Thoracic aorta (tissue), 2 donors: ENCODE data around the gene ITGA8. TPM values are rescaled to one million over a fixed set of nuclear protein-coding genes. Genes with fewer than 3 reads are reported as not detected.

Source experiments
- ATAC-seq: fragments of 150-250 bp; one replicate; pipeline ENCODE4 v1.8.0; 2017; ENCODE audit warnings: low read depth; ENCODE audit not compliant: insufficient number of reproducible peaks, low FRiP score
- DNase-seq: peaks from one replicate; pipeline ENCODE4 v3.0.0-alpha.2; 2020; ENCODE audit warnings: low spot score
- H3K27ac ChIP-seq, 2 donors: fragments of 200-600 bp; sonication (generic); 1 replicate in 1 of 2; 2 replicates in 1 of 2; pipeline ENCODE4 v1.5.1; 2016; ENCODE audit warnings: mild to moderate bottlenecking in 2 of 2, moderate library complexity in 2 of 2
- H3K27me3 ChIP-seq: fragments of 200-600 bp; sonication (generic); replicated peaks from 2 replicates; pipeline ENCODE4 v1.6.0; 2016; ENCODE audit warnings: mild to moderate bottlenecking; ENCODE audit not compliant: insufficient read depth
- H3K36me3 ChIP-seq: fragments of 200-600 bp; sonication (generic); one replicate; pipeline ENCODE4 v1.5.1; 2016
- H3K4me1 ChIP-seq, 2 donors: fragments of 200-600 bp; sonication (generic); 1 replicate in 1 of 2; 2 replicates in 1 of 2; pipeline versions ENCODE4 v1.5.1 to v1.6.0; 2016; ENCODE audit warnings: low read depth in 2 of 2, mild to moderate bottlenecking in 1 of 2; ENCODE audit not compliant: control insufficient read depth in 1 of 2
- H3K4me3 ChIP-seq: fragments of 200-600 bp; sonication (generic); 2 replicates; pipeline ENCODE4 v1.5.1; 2016; ENCODE audit warnings: mild to moderate bottlenecking
- H3K9me3 ChIP-seq: fragments of 200-600 bp; sonication (generic); 2 replicates; pipeline ENCODE4 v1.5.1; 2016
- CTCF ChIP-seq: fragments of 200-600 bp; sonication (generic); IDR thresholded peaks from one replicate; pipeline ENCODE4 v1.5.1; 2019; ENCODE audit warnings: antibody characterized with exemption
- total RNA-seq, 2 donors: library from RNA; depleted of rRNA; stranded (reverse); fragments of >200 nt; gene quantifications; one replicate each; pipeline versions ENCODE4 v1.1.0 to v1.2.3, GENCODE V29; 2016

Gene ITGA8
- total RNA-seq, 2 donors from 2014 or later, result 1,137 to 1,173 TPM

DNA sequence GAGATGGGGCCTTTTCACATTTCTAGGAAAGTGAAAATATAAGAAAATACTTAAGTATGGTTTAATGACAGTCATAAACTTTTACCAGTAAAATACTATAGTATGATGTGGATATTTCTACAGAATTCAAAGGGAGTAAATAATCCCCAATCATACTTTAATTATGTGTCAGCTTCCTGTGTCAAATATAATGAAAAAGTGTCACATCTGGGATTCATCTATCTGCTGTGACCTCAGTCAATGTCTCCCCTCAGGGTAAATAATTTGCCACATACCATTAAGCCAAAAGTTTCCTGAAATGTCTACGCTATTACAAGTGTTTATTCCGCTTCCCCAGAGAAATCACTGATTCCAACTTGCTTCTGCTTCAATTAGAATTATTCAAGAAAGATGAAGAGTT lies 110.5 kb downstream of the ITGA8 start:
- H3K4me3 ChIP-seq, result no peak overlapping the region
- no peaks in the 10 kb centered on the region for H3K9me3 ChIP-seq
- peak overlapping the region in 1 of 2 donors; percentile 14 for H3K27ac ChIP-seq
- TF ChIP-seq CTCF, result no peak
- ATAC-seq, result no peak
- peaks cover 0 to 66% of the 10 kb centered on the region in 2 donors for H3K4me1 ChIP-seq
- DNase-seq, result no peak
- no peaks in the 10 kb centered on the region for H3K27me3 ChIP-seq
- H3K36me3 ChIP-seq, result peaks cover 61% of the 10 kb centered on the region

GRCh38 chr10:15606377-15606776 lies 113.3 kb downstream of the ITGA8 start:
- Histone ChIP-seq H3K9me3 (no peaks in the 10 kb centered on the region), H3K4me1 (peaks cover 4 to 64% of the 10 kb centered on the region in 2 donors), H3K4me3 (no peak overlapping the region), H3K27me3 (no peaks in the 10 kb centered on the region), H3K27ac (peak overlapping the region in 1 of 2 donors; percentile 5), H3K36me3 (peaks cover 63% of the 10 kb centered on the region)
- DNase-seq, result no peak
- TF ChIP-seq CTCF, result no peak
- ATAC-seq, result no peak

- ATAC-seq, result no peak
- Histone ChIP-seq H3K9me3 (no peaks in the 10 kb centered on the region), H3K4me3 (no peak overlapping the region)
These were observed 113.9 kb downstream of the ITGA8 start for GRCh38 chr10:15605740-15606369.

GRCh38 chr10:15603446-15604011 lies 116.2 kb downstream of the ITGA8 start:
- Histone ChIP-seq H3K36me3 (peaks cover 68% of the 10 kb centered on the region), H3K27me3 (no peaks in the 10 kb centered on the region), H3K4me3 (no peak overlapping the region), H3K4me1 (peaks cover 4 to 78% of the 10 kb centered on the region in 2 donors), H3K27ac (peak overlapping the region; percentile 45 to 55), H3K9me3 (no peaks in the 10 kb centered on the region)
- no peak for ATAC-seq
- no peak for TF ChIP-seq CTCF
- DNase-seq, result no peak

More at GRCh38 chr10:15605740-15606369, 113.9 kb downstream of the ITGA8 start:
- Histone ChIP-seq H3K36me3 (peaks cover 66% of the 10 kb centered on the region), H3K27ac (peak overlapping the region; percentile 5 to 35), H3K27me3 (no peaks in the 10 kb centered on the region), H3K4me1 (peaks cover 4 to 68% of the 10 kb centered on the region in 2 donors)
- TF ChIP-seq CTCF, result no peak
- DNase-seq, result no peak

- peaks cover 69% of the 10 kb centered on the region for H3K36me3 ChIP-seq
- no peaks in the 10 kb centered on the region for H3K9me3 ChIP-seq
- no peak for TF ChIP-seq CTCF
- ATAC-seq (no peak), DNase-seq (no peak)
- H3K4me3 ChIP-seq, result no peak overlapping the region
- H3K4me1 ChIP-seq, result peaks cover 4 to 66% of the 10 kb centered on the region in 2 donors
- H3K27ac ChIP-seq, result peak overlapping the region in 1 of 2 donors; percentile 48
- no peaks in the 10 kb centered on the region for H3K27me3 ChIP-seq
These were observed 117.9 kb downstream of the ITGA8 start for GRCh38 chr10:15601819-15602218.
